GM18499 (cell line): ENCODE results near the gene RFTN1.

Experiments used
- ATAC-seq: cut with Tn5 transposase; IDR thresholded peaks from one replicate; pipeline ENCODE4 v1.9.1; 2021; ENCODE audit warnings: moderate number of reproducible peaks; ENCODE audit not compliant: insufficient read depth, unreplicated experiment

The RFTN1 gene

GRCh38 chr3:16297997-16298885, 215.3 kb downstream of the RFTN1 start:
- ATAC-seq, result no peak

DNA sequence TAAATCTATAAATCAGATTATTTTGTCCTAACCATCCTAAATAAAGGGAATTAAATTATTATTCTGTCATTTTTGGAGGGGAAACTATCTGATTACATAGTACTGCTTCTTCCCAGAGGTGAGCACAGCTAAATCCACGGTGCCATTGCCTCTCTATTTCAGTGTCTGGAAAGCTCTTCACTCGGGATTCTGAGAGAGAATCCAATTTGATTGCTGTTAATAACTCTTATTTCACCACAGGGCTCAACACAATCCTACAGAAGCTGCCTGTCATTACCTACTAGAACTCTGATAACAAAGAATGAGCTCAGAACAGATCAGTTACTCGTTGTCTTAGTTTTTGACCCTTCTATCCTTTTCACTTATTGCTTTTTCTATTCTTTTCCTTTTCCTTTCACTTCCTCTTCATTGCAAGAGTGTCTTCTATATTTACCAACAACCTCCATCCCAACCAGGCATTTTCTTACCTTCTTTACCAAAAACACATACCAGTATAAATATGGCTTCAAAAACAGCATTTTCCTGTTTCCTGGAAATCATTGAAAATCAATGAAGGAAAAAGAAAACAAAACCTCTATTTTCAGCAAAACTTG, 218.1 kb downstream of the RFTN1 start:
- no peak for ATAC-seq

DNA sequence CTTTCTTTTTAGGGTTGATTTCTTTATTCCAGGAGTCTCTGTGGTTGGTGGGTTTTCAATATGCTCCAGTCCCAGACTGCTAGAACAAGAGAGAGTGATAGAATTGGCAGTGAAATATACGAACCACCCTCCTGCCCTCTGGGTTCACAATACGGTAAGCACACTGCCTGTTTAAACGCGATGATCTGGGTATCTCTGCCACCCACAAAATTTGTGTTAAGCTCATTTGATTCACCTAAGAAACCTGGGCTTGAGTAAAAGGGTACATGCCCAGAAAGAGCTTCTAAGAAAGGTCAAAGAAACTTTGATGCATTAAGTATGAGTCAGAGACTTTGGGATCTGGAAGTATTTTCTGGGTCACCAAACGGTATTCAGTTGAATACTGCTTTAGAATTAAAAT, 218.7 kb downstream of the RFTN1 start:
- no peak for ATAC-seq

DNA sequence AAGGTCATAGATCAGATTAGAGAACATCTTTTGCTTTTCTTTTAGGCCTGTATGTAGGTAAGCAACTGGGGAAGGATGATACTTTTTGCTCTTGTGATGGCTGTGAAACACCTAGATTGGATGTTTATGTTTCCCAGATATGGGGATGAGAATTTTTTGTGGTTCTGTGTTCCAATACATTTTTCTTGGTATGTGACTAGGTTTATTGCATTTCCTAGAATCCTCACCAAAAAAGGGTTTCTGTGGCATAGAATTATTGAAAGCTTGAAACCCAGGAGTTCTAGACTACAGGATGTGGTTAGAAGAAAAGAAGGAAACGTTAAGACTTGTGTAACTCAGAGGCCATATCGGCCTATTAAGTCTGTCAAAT, 222.7 kb downstream of the RFTN1 start:
- ATAC-seq, result no peak

- no peak for ATAC-seq
Observed at GRCh38 chr3:16290007-16290826, 223.3 kb downstream of the RFTN1 start.

DNA sequence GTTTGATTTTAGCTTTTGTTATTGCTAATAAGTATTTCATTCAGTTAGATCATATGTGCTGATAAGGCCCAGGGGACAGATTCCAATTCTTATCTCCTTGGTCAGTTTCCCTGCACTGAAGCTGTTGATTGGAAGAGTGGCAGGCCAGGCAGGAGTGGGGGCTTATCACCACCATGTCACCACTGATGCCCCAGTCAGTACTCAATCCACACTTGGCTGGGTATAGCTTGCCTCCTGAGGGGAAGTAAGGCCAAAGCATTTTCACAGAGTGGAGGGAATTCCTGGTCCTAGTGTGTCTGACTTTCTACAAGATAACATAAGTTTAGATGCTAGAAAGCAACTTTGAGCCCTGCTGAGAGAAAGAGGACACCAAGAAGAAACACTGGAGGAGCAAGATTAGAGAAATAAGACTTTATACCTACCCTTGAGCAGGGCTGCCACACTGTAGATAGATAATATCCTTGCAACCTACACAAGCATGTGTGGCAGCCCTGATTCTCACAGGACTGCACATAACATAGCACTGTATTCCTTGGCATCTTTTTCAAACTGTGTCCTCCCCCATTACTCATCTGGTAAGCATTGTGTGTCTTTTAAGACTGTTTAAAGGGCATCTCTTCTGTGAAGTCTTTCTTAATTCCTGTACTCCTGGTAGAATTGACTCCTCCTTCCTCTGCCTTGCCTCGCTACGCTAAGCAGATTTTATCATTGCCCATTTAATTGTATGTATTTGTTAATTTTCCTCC, 224.2 kb downstream of the RFTN1 start:
- ATAC-seq, result no peak

GRCh38 chr3:16288664-16289063, 224.8 kb downstream of the RFTN1 start:
- no peak for ATAC-seq

DNA sequence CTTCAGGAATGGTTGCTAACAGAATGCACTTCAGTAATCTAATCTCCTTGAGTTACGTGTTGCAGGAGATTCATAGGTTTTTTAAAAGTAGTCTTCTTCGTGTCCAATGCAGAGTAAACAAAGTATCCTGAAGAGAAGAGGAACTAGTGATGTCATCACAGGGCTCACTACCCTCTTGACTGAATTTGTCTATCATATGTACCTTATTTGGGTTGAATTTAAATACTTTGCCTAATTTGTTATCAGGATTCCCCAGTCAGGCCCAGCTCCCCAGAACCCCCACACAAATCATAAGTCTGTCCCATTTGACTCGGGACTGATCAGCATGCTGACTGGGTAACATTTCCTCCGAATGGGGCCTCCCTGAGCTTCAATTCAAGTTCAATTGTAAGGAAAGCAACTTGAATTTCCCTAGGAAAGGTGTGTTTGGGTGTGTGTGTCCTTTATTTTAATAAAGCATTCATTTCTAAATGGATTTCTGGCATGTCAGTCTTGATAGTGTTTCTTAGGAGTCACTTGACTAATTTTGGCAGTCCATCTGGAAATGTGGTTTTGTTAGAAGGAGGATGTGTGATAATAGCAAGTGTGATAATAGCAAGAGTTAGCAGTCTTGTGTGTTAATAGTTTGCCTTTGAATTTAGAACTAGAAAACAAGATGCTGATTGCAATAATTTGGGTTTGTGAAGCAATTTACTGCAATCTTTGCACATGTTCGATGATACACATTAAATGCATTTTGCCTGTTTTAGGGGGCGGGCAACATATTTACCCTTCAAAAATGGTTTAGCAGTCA, 226.6 kb downstream of the RFTN1 start:
- ATAC-seq, result no peak

DNA sequence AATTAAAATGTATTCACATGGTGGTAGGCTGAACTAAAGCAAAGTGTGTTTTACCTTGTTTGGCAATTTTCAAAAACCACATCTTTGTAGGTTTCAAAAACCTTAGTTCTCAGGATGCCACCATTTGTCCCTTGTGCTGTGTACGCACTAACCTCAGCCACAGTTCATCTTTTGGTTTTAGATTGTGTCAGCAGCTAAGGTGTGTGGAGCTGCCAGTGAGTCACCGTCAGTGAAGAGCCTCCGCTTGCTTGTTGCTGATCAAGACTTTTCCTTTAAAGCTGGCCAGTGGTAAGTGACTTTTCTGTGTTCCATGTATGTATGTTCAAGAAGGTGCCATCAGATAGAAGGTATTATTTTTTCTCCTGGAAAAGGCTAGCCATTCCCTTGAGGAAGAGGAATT, 227.3 kb downstream of the RFTN1 start:
- peak; percentile 87 for ATAC-seq

DNA sequence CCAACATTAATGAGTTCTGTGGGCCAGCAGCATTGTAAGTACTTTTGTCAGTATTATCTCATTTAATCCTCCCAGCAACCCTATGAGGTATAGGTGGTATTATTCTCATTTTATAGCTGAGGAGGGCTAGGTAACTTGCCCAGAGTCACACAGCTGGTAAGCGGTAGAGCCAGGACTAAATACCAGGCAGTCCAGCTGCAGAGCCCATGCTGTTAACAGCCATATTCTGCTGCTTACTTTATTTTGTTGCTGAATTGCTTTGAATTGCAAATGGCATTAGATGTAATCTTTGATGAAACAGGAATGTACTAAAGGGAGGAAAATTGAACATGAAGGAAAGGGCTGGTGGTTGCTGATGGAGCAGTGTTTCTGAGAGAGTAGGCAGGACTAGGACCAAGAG, 228.9 kb downstream of the RFTN1 start:
- no peak for ATAC-seq

- no peak for ATAC-seq
Observed at GRCh38 chr3:16280671-16281070, 232.8 kb downstream of the RFTN1 start.

DNA sequence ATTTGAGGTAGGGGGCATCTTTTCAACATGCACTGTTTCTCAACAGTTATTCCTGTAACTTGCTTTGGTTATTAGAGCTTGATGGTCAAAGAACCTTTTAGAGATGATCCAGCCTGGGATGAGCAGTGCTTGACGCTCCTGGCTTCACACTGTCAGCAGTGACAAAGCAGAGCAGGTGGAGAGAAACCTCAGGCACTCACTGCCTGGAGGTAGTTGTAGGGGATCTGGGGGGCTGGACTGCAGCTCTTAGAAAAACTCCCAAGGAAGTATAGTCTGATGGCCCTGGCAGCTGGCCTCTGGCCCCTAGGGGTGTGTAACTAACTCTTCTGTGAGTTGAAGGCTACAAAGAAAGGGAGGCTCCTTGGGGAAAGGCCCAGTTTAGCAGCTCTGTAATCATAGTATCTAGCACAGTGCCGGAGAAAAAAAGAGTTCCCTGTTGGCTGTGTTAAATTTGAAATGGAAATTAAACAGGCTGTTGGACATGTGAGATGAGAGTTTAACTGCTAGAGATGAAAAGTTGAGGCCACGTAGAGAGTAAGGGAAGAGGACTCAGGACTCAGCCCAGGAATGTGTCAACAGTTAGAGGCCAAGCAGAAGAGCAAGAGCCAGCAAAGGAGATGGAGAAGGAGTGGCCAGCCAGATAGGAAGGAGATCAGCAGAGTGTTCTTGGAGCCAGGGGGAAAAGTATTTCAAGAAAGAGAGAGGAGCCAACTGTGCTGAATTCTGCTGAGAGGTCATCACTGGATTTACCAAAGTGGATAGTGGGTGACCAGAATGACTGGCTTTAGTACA, 234.3 kb downstream of the RFTN1 start:
- no peak for ATAC-seq

GRCh38 chr3:16277471-16277870, 236.0 kb downstream of the RFTN1 start:
- ATAC-seq, result no peak

GRCh38 chr3:16273867-16274266, 239.6 kb downstream of the RFTN1 start:
- ATAC-seq, result no peak

- no peak for ATAC-seq
Observed at GRCh38 chr3:16272588-16272987, 240.9 kb downstream of the RFTN1 start.

- no peak for ATAC-seq
Observed at GRCh38 chr3:16270855-16271254, 242.6 kb downstream of the RFTN1 start.

DNA sequence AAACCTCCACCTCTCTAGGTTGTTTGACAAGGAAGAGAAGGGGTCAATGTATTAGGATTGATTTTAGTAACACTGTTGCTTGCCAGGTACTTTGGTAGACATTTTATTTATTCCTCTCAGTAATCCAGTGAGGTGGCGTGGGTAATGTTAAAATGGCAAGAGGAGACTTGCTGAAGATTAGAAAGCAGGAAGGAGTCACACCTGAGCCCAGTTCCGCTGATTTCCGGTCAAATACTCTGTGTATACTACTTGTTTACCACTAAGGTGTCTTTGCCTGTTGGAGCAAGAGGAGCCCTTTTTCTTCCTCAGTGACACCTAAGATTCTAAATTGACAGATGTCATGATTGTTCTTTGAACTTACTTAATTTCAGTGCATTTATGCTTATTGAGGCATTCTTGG, 246.8 kb downstream of the RFTN1 start:
- no peak for ATAC-seq
